Urinary bladder (tissue), 4 donors: ENCODE measurements around the gene SARDH. TPM values are rescaled to one million over a fixed set of nuclear protein-coding genes. Genes with fewer than 3 reads are reported as not detected.
"Not testable (repeated sequence)": the region's sequence is repeated elsewhere in the genome, so short reads cannot be mapped to it uniquely, and the experiment has no call there.

Experiments used
- DNase-seq: peaks from one replicate; pipeline ENCODE4 v3.0.0-alpha.2; 2015; ENCODE audit errors: extremely low spot score
- H3K27ac ChIP-seq: one replicate; pipeline ENCODE4 v1.5.1; 2013; ENCODE audit warnings: low read depth, mild to moderate bottlenecking, moderate library complexity
- H3K36me3 ChIP-seq: one replicate; pipeline ENCODE4 v1.6.1; 2013; ENCODE audit warnings: mild to moderate bottlenecking, moderate library complexity; ENCODE audit not compliant: insufficient read depth
- H3K4me1 ChIP-seq: one replicate; pipeline ENCODE4 v1.6.1; 2013; ENCODE audit warnings: mild to moderate bottlenecking, moderate library complexity; ENCODE audit not compliant: insufficient read depth
- H3K4me3 ChIP-seq: one replicate; pipeline ENCODE4 v1.5.1; 2013; ENCODE audit warnings: low read depth, low read length
- WGBS: extraction: QIAGEN DNeasy Blood & Tissue Kit; methylation state at CpG from one replicate; pipeline ENCODE4 v1.1.7; 2013; 5-methylcytosine and 5-hydroxymethylcytosine counted together
- polyA plus RNA-seq: library from polyadenylated mRNA; stranded (reverse); fragments of 200-250 nt; gene quantifications from one replicate; pipeline ENCODE4 v1.2.3, GENCODE V29; 2013
- total RNA-seq: library from RNA; depleted of rRNA; stranded (reverse); fragments of >200 nt; gene quantifications from one replicate; pipeline ENCODE4 v1.2.3, GENCODE V29; 2014
- donor health status: healthy with polysubstance abuse.
- donor health status: healthy.

SARDH gene
- total and polyA plus RNA-seq, 2 donors, result 1.5 to 4.9 TPM

GRCh38 chr9:133759146-133759900 lies 21.2 kb upstream of the SARDH start:
- no peak for DNase-seq
- Histone ChIP-seq H3K27ac (no peak overlapping the region), H3K4me1 (no peaks in the 10 kb centered on the region), H3K4me3 (no peak overlapping the region), H3K36me3 (peaks cover 2% of the 10 kb centered on the region)
- WGBS, result 45% methylated on average over 32 of the region's 32 CpGs

- Histone ChIP-seq H3K27ac (no peak overlapping the region), H3K36me3 (no peaks in the 10 kb centered on the region), H3K4me3 (no peak overlapping the region), H3K4me1 (no peaks in the 10 kb centered on the region)
- DNase-seq, result no peak
- 71% methylated on average over 7 of the region's 7 CpGs for WGBS
These were observed 20.1 kb upstream of the SARDH start for GRCh38 chr9:133758228-133758627.

DNA sequence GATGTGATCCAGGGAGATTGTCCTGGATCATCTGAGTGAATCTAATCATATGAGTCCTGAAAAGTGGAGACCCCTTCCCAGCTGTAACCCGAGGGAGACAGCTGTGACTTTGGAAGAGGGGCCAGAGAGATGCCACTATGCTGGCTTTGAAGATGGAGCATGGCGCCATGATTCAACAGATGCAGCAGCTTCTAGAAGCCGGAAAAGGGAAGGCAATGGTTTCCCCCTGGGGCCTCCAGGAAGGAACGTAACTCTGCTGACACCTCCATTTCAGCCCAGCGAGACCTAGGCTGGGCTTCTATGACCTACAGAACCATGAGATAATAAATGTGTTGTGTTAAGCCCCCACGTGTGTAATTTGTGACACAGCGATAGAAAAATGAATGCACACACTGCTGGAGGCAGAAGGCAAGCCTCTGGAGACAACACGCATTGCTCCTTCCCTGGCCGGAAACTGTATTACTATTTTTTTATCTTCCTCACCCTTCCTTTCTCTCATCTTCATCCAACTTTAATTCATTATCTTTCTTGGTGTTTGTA lies 16.6 kb upstream of the SARDH start:
- H3K36me3 ChIP-seq, result no peaks in the 10 kb centered on the region
- no peak overlapping the region for H3K4me3 ChIP-seq
- H3K4me1 ChIP-seq, result no peaks in the 10 kb centered on the region
- WGBS, result 44% methylated on average over 9 of the region's 9 CpGs
- no peak for DNase-seq
- no peak overlapping the region for H3K27ac ChIP-seq

- DNase-seq, result no peak
- 78% methylated on average over 6 of the region's 6 CpGs for WGBS
- H3K27ac ChIP-seq, result no peak overlapping the region
- no peaks in the 10 kb centered on the region for H3K36me3 ChIP-seq
- no peaks in the 10 kb centered on the region for H3K4me1 ChIP-seq
- no peak overlapping the region for H3K4me3 ChIP-seq
These were observed 16.0 kb upstream of the SARDH start for GRCh38 chr9:133754187-133754586.

DNA sequence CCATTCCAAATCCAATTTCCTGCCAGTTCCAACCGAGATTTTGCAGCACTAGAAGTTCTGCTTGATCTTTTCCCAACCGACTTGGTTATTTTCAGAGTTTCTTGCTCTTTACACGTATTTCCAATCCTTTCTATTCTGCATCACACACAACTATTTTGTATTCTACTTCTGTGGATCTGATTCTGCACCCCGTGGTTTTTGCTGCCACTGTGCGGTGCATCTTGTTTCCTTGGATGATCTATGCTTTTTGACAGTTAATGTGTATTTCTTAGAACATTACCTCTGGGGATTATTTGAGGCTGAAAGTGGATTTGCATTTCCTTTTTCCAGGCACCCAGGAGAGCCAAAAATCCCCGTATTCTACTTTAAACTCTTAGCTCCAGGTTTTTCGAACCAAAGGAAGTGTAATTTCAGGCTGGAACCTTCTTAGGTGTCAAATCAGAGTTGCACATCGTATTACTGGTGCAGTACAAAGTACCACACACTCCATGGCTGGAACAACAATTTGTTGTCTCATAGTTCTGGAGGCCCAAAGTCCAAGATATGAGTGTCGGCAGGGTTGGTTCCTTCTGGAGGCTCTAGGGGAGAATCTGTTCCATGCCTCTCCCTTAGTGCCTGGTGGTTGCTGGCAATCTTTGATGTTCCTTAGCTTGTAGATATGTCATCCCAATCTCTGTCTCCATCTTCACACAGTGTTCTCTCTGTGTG lies 14.7 kb upstream of the SARDH start:
- no peak overlapping the region for H3K4me3 ChIP-seq
- no peak overlapping the region for H3K27ac ChIP-seq
- WGBS, result 76% methylated on average over 9 of the region's 9 CpGs
- H3K4me1 ChIP-seq, result no peaks in the 10 kb centered on the region
- H3K36me3 ChIP-seq, result no peaks in the 10 kb centered on the region
- no peak for DNase-seq

GRCh38 chr9:133750982-133751649 lies 13.0 kb upstream of the SARDH start:
- Histone ChIP-seq H3K4me1 (no peaks in the 10 kb centered on the region), H3K4me3 (no peak overlapping the region), H3K27ac (no peak overlapping the region), H3K36me3 (no peaks in the 10 kb centered on the region)
- 90% methylated on average over 9 of the region's 9 CpGs for whole genome bisulfite sequencing
- no peak for DNase-seq

DNA sequence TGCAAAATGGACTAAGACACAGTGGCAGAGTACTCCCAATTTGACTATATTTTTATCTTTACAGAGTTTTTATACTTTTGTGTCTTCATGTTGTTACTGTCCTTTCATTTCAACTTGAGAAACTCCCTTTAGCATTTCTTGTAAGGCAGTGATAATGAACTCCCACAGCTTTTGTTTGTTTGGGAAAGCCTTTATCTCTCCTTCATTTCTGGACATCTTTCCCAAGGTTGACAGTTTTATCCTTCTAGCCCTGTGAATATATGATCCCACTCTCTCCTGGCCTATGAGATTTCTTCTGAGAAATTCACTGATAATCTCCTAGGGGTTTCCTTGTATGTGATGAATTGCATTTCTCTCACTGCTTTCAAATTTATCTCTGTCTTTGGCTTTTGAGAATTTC lies 9.2 kb upstream of the SARDH start:
- no peak for DNase-seq
- no peak overlapping the region for H3K27ac ChIP-seq

GRCh38 chr9:133744528-133744927 lies 6.4 kb upstream of the SARDH start:
- not testable (repeated sequence) for DNase-seq, H3K27ac ChIP-seq, H3K4me1 ChIP-seq, H3K36me3 ChIP-seq, H3K4me3 ChIP-seq
- WGBS, result 92% methylated on average over 26 of the region's 31 CpGs

More for the DNA sequence above, 9.2 kb upstream of the SARDH start:
- Histone ChIP-seq H3K36me3 (no peaks in the 10 kb centered on the region), H3K4me3 (no peak overlapping the region), H3K4me1 (no peaks in the 10 kb centered on the region)

DNA sequence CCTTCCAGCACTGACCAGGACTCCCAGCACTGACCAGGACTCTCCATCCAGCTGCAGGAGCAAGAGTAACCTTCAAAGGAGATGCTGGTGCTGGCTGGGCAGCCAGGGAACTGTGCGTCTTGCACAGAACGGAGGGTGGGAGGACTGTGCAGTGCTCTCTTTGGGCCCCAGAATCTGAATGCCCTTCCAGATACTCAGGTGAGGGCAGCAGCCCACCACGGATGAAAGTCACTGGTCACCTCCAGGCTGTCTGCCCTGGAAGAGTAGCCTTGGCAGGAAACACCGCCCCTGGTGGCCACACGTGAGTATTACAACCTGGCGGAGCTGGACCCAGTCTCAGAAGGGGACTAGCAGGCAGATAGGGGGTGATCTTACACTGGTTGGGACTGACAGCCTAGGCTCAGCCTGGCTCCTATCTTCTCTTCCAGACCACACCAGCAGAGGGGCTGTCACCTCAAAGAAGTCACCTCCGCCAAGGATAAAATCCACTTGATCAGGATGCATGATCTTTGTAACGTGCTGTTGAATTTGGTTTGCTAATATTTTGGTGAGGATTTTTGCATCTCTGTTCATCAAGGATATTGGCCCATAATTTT lies 4.8 kb upstream of the SARDH start:
- H3K4me1 ChIP-seq, result no peaks in the 10 kb centered on the region
- H3K4me3 ChIP-seq, result no peak overlapping the region
- H3K27ac ChIP-seq, result no peak overlapping the region
- H3K36me3 ChIP-seq, result no peaks in the 10 kb centered on the region
- no peak for DNase-seq
- WGBS, result 14% methylated on average over 8 of the region's 8 CpGs

DNA sequence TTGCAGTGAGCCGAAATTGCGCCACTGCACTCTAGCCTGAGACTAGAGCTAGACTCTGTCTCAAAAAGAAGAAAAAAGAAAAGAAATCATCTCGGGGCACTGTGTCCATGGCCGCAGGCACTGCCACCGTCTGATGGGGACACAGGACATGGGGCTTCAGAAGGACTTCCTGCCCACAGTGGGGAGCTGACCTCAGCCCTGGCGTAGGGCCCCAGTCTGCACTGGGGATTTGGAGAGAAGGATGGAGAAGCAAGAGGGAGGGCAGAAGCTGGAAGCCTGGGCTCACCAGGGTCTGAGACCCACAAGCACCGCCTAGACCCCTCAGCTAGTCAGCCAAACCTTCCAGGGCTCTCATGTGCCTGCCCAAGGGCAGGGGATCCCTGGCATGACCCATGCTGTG lies 4.1 kb upstream of the SARDH start:
- Histone ChIP-seq H3K36me3 (no peaks in the 10 kb centered on the region), H3K27ac (no peak overlapping the region), H3K4me1 (no peaks in the 10 kb centered on the region), H3K4me3 (no peak overlapping the region)
- no peak for DNase-seq
- WGBS, result 90% methylated on average over 7 of the region's 7 CpGs

GRCh38 chr9:133741716-133742115 lies 3.6 kb upstream of the SARDH start:
- WGBS, result 90% methylated on average over 14 of the region's 14 CpGs
- H3K4me1 ChIP-seq, result no peaks in the 10 kb centered on the region
- no peak for DNase-seq
- H3K36me3 ChIP-seq, result no peaks in the 10 kb centered on the region
- no peak overlapping the region for H3K4me3 ChIP-seq
- no peak overlapping the region for H3K27ac ChIP-seq

DNA sequence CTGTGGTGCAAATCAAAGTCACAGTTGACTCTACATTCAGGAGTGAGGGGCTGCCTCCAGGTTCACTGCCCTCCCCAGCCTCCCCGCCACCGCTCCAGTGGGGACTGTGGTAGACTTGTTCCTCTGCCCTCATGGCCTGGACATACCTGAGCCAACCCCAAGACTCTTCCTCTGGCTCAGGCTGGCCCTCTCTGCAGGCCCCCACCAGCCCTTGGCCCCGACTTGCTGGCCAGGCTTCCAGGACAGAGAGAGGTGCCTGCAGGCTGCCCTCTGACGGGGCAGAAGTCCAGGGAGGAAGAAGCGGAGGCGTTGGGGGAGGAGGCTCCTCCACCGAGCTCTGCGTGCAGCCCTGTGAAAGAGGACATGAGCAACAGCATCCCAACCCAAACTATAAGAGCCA lies 2.8 kb upstream of the SARDH start:
- Histone ChIP-seq H3K4me3 (no peak overlapping the region), H3K36me3 (no peaks in the 10 kb centered on the region), H3K27ac (no peak overlapping the region), H3K4me1 (no peaks in the 10 kb centered on the region)
- no peak for DNase-seq
- 81% methylated on average over 8 of the region's 8 CpGs for WGBS

DNA sequence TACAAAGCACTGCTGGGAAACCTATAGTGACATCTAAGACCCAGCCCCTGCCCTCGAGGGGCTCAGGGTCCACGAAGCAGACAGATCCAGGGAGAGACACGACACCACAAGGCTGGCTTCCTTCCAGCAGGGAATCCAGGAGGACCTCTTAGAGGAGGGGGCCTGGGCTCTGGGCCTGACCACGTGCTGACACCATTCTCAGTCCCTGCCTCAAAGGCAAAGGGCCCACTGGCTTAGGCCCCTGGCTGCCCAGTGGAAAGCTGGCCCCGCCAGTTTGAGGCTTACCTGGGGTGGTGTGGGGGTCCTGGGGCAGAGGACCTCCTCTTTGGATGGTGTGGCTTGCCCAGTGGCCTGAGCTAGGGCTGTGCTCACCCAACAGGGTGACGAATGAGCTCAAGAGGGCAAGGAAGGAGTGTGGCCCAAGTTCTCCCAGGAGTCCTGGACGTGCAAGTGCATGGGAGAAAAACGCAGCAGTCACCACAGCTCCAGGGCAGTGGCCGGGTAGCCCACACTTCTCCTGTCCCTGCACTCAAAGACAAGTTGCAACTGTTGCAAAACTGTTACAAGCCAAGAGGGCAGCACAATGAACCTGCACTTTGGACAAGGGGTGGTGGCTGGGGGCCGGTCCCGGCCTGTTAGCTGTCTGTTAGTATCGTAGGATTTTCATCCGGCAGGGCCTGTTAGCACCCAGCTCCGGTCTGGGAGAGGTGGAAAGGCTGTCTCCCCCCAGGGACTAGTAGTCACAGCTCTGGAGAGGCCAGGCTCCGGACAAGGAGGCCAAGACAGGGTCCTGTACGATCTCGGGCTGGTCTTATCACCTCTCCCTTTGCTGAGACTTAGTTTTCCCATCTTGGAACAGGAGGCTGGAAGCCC lies 1.5 kb upstream of the SARDH start:
- no peaks in the 10 kb centered on the region for H3K4me1 ChIP-seq
- no peak for DNase-seq
- 82% methylated on average over 17 of the region's 17 CpGs for WGBS
- no peaks in the 10 kb centered on the region for H3K36me3 ChIP-seq
- H3K27ac ChIP-seq, result no peak overlapping the region
- H3K4me3 ChIP-seq, result no peak overlapping the region
